Calu3 (cell line): ENCODE results near the gene SERINC3. TPM values are rescaled to one million over a fixed set of nuclear protein-coding genes. Genes with fewer than 3 reads are reported as not detected.

Experiments
- BruUV-seq: library from RNA; stranded (reverse); fragments of 400-500 nt; replicated peaks from 2 replicates; lab custom pipeline; 2021; lab: Mats Ljungman, UMichigan
- CTCF ChIA-PET: fragments of 300-600 bp; sonication (Branson Sonifier 250); formaldehyde crosslinking; loops from one replicate; lab custom pipeline; 2022; ENCODE audit warnings: antibody characterized with exemption; lab: Charles Lee
- DNase-seq: peaks from one replicate; pipeline ENCODE4 v3.0.0; 2022
- H3K27ac Mint-ChIP-seq: one replicate; pipeline ENCODE4 v1.8.0; 2022; ENCODE audit warnings: mixed read lengths; ENCODE audit not compliant: unreplicated experiment
- H3K27me3 Mint-ChIP-seq: one replicate; pipeline ENCODE4 v1.8.0; 2022; ENCODE audit warnings: mixed read lengths; ENCODE audit not compliant: unreplicated experiment
- H3K36me3 Mint-ChIP-seq: one replicate; pipeline ENCODE4 v1.8.0; 2022; ENCODE audit warnings: mild to moderate bottlenecking, moderate library complexity, mixed read lengths; ENCODE audit not compliant: insufficient read depth, unreplicated experiment
- H3K4me1 Mint-ChIP-seq: one replicate; pipeline ENCODE4 v1.8.0; 2022; ENCODE audit warnings: mild to moderate bottlenecking, low read depth, mixed read lengths; ENCODE audit not compliant: unreplicated experiment
- H3K4me3 Mint-ChIP-seq: one replicate; pipeline ENCODE4 v1.8.0; 2022; ENCODE audit warnings: mild to moderate bottlenecking, low read depth, moderate library complexity, mixed read lengths; ENCODE audit not compliant: unreplicated experiment
- H3K9me3 Mint-ChIP-seq: one replicate; pipeline ENCODE4 v1.8.0; 2022; ENCODE audit warnings: low read depth, mixed read lengths; ENCODE audit not compliant: unreplicated experiment
- intact Hi-C: fragments of 100-400 bp; cut with micrococcal nuclease; formaldehyde crosslinking; loops from one replicate; pipeline ENCODE4 v1.10.0; 2022; ENCODE audit not compliant: unreplicated experiment
- total RNA-seq: library from RNA; stranded (reverse); gene quantifications from 2 replicates; pipeline ENCODE4 v1.2.3, GENCODE V29; 2022
- TF ChIP-seq, protein P1 (sequence below): fragments of 200-600 bp; IDR thresholded peaks from one replicate; pipeline ENCODE4 v1.8.0; 2022; ENCODE audit warnings: antibody characterized with exemption; ENCODE audit not compliant: unreplicated experiment

The SERINC3 gene
- total RNA-seq, 1 experiment from 2014 or later = 173 TPM

DNA sequence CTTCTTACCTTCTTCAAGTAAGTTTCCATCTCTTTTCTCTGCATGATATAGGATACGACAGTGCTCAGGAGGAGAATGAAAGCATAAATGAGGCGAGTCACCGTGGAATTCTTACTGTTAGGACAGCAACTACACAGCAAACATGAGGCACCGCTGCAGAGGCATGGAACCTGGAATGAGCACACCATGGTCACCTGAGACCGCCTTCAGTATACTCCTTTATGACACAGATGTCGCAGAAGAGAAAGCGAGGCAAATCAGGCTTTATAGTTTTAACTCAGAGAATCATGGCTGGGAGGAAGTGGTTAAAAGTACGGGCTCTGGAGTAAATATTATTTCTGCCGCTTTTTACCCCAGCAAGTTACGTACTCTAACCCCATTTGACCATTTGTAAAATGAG lies 8.0 kb downstream of the SERINC3 start:
- CTCF ChIA-PET = no interaction called here
- H3K36me3 Mint-ChIP-seq = peaks cover 26% of the 10 kb centered on the region
- peaks cover 8% of the 10 kb centered on the region for H3K4me1 Mint-ChIP-seq
- H3K27me3 Mint-ChIP-seq = no peaks in the 10 kb centered on the region
- intact Hi-C loops = no loop called here
- no peak overlapping the region for H3K27ac Mint-ChIP-seq
- no peaks in the 10 kb centered on the region for H3K9me3 Mint-ChIP-seq
- no TSS peak for BruUV-seq
- no peak overlapping the region for H3K4me3 Mint-ChIP-seq
- no peak for DNase-seq
- TF ChIP-seq, protein P1, sequence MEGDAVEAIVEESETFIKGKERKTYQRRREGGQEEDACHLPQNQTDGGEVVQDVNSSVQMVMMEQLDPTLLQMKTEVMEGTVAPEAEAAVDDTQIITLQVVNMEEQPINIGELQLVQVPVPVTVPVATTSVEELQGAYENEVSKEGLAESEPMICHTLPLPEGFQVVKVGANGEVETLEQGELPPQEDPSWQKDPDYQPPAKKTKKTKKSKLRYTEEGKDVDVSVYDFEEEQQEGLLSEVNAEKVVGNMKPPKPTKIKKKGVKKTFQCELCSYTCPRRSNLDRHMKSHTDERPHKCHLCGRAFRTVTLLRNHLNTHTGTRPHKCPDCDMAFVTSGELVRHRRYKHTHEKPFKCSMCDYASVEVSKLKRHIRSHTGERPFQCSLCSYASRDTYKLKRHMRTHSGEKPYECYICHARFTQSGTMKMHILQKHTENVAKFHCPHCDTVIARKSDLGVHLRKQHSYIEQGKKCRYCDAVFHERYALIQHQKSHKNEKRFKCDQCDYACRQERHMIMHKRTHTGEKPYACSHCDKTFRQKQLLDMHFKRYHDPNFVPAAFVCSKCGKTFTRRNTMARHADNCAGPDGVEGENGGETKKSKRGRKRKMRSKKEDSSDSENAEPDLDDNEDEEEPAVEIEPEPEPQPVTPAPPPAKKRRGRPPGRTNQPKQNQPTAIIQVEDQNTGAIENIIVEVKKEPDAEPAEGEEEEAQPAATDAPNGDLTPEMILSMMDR = no peak

DNA sequence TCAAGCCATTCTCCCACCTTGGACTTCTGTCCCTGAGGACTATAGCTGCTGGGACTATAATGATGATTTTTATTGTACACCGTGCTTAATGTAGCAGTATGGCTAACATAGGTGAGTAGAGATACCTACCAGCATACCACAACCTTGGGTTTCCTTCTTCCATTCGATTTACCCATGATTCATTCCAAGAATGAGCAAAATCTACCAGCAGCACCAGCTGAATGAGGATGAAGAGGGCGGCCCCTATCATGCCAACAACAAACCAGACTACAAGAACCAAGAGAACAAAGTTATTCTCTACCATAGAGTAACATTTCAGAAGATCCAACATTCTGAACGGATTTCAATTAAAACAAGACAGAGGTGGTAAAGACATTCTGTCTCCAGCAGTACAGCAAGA lies 12.1 kb downstream of the SERINC3 start:
- CTCF ChIA-PET = interaction anchor here (0.8 kb wide), 1 partner anchor 10 kb away, joined by 3 read pairs; no protein-coding TSS in a partner anchor
- no peaks in the 10 kb centered on the region for H3K27me3 Mint-ChIP-seq
- H3K36me3 Mint-ChIP-seq = peaks cover 37% of the 10 kb centered on the region
- no peaks in the 10 kb centered on the region for H3K4me1 Mint-ChIP-seq
- no peaks in the 10 kb centered on the region for H3K9me3 Mint-ChIP-seq
- H3K27ac Mint-ChIP-seq = no peak overlapping the region
- DNase-seq = no peak
- TF ChIP-seq, protein P1 = no peak
- H3K4me3 Mint-ChIP-seq = no peak overlapping the region
- intact Hi-C loops = no loop called here
- no TSS peak for BruUV-seq

DNA sequence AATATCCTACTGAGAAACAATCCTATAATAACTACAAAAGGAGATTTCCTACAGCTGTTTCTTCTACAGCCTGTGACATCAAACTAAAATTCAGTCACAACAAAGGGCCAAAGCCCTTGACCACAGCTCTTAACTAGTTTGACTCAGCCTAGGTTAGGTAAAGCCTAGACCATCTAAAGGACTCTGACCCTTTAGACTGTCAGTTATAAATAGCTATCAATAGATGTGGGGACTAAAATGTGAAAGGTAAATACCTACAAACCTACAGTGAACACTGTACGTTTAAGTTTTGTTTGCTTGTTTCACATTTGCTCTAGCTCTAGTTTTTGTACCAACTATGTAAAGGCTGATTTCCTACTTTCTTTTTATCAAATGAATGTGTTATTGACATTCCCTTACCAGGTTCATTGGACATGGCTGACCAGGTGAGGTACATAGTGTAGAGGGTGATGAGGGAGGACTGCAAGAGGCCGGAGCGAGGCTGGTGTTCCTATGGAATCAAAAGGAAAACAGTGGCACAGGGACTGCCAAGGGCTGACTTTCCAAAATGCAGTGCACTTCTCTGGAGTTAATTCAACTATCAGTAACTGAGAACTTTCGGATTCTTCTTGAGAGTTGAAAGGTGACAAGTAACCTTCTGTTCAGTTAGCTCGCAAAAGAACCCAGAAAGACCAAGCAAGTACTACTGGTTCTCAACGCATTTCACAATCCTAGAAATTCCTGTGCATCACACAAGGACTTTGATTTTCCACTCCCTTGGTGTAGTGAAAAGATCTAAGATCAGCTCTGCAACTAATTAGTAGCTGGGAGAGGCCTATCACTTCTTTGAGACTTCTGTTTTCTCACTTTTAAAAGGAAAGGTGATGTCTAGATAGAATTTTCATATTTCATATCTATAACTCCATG lies 17.2 kb downstream of the SERINC3 start:
- intact Hi-C loops = no loop called here
- Mint-ChIP-seq H3K27ac (no peak overlapping the region), H3K9me3 (no peaks in the 10 kb centered on the region), H3K27me3 (no peaks in the 10 kb centered on the region), H3K36me3 (peaks cover 34% of the 10 kb centered on the region), H3K4me1 (no peaks in the 10 kb centered on the region), H3K4me3 (no peak overlapping the region)
- BruUV-seq = no TSS peak
- CTCF ChIA-PET = no interaction called here
- no peak for DNase-seq
- TF ChIP-seq, protein P1 = no peak

DNA sequence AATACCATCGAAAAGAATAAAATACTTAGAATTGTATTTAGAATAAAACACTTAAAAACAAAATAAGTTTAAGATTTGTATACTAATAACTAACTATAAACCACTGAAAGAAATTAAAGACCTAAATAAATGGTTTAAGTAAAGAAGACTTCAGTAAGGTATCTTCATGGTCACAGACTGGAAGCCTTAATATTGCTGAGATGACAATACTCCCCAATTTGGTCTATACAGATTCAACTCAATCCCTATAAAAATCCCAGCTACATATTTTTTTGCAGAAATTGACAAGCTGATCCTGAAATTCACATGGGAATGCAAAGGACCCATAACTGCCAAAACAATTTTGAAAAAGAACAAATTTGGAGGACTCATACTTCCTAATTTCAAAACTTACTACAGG lies 18.9 kb downstream of the SERINC3 start:
- H3K4me3 Mint-ChIP-seq = no peak overlapping the region
- no peak for DNase-seq
- no peaks in the 10 kb centered on the region for H3K27me3 Mint-ChIP-seq
- H3K4me1 Mint-ChIP-seq = no peaks in the 10 kb centered on the region
- CTCF ChIA-PET = interaction anchor here (0.8 to 0.9 kb wide), 3 partner anchors 105 to 504 kb away, joined by 3 to 7 read pairs (median 5); no protein-coding TSS in a partner anchor
- intact Hi-C loops = no loop called here
- TF ChIP-seq, protein P1 = no peak
- no TSS peak for BruUV-seq
- H3K9me3 Mint-ChIP-seq = no peaks in the 10 kb centered on the region
- H3K27ac Mint-ChIP-seq = no peak overlapping the region
- peaks cover 44% of the 10 kb centered on the region for H3K36me3 Mint-ChIP-seq
